K562 (cell line): ENCODE results near the gene ANKDD1A. TPM values are rescaled to one million over a fixed set of nuclear protein-coding genes. Genes with fewer than 3 reads are reported as not detected.
A peak's percentile ranks its signal among the peaks of the same experiment; 100 is the strongest.

Experiments
- ARNT ChIP-seq, 2 experiments: fragments of 450-650 bp; IDR thresholded peaks; 2 replicates each; pipeline ENCODE4 v1.6.1; 2016; ENCODE audit warnings: mild to moderate bottlenecking in 1 of 2
- CBX2 ChIP-seq: fragments of 200-600 bp; sonication (generic); IDR thresholded peaks from one replicate; pipeline ENCODE4 v1.6.1; 2012; ENCODE audit warnings: mild to moderate bottlenecking, low read length, inconsistent platforms; ENCODE audit not compliant: insufficient read depth, poor library complexity, severe bottlenecking
- CEBPG ChIP-seq, 3 experiments: fragments of 200-800 bp in 1 of 3; sonication (Bioruptor generic) in 1 of 3; sonication (generic) in 1 of 3; formaldehyde crosslinking in 1 of 3; IDR thresholded peaks in 2 of 3; conservative IDR thresholded peaks in 1 of 3; 2 replicates each; pipeline versions ENCODE4 v1.6.1 to v1.8.0; 2016 to 2022; ENCODE audit warnings: missing compliant biosample characterization in 2 of 3, missing genetic modification characterization in 2 of 3, mild to moderate bottlenecking in 1 of 3, missing genetic modification reagents in 1 of 3
- DPF2 ChIP-seq: fragments of 450-650 bp; IDR thresholded peaks from 2 replicates; pipeline ENCODE4 v1.6.1; 2016
- ELK3 ChIP-seq: fragments of 450-650 bp; formaldehyde crosslinking; IDR thresholded peaks from 2 replicates; pipeline ENCODE4 v1.4.0; 2020; ENCODE audit warnings: mild to moderate bottlenecking
- KAT7 ChIP-seq: sonication (generic); formaldehyde crosslinking; IDR thresholded peaks from 2 replicates; pipeline ENCODE4 v1.8.0; 2022; ENCODE audit warnings: missing genetic modification reagents, mild to moderate bottlenecking, borderline replicate concordance
- MTA3 ChIP-seq: fragments of 450-650 bp; formaldehyde crosslinking; IDR thresholded peaks from 2 replicates; pipeline ENCODE4 v1.6.1; 2017; ENCODE audit warnings: mild to moderate bottlenecking, borderline replicate concordance
- MYBL2 ChIP-seq, 2 experiments: fragments of 450-650 bp in 1 of 2; sonication (generic) in 1 of 2; formaldehyde crosslinking in 1 of 2; IDR thresholded peaks; 2 replicates each; pipeline versions ENCODE4 v1.6.1 to v1.8.1; 2017 to 2022; ENCODE audit warnings: borderline replicate concordance in 1 of 2, inconsistent platforms in 1 of 2, low read depth in 1 of 2, mild to moderate bottlenecking in 1 of 2, missing genetic modification reagents in 1 of 2, moderate library complexity in 1 of 2
- NCOA1 ChIP-seq: fragments of 450-650 bp; IDR thresholded peaks from 2 replicates; pipeline ENCODE4 v1.6.1; 2016; ENCODE audit warnings: low read depth
- NFATC3 ChIP-seq: fragments of 450-650 bp; IDR thresholded peaks from 2 replicates; pipeline ENCODE4 v1.6.1; 2017; ENCODE audit warnings: mild to moderate bottlenecking
- RBM22 ChIP-seq: fragments of 200-400 bp; formaldehyde crosslinking; IDR thresholded peaks from 2 replicates; pipeline ENCODE4 v1.6.1; 2018; ENCODE audit warnings: low read length, low read depth; ENCODE audit not compliant: poor library complexity, severe bottlenecking
- SRF ChIP-seq, 2 experiments: fragments of 250-450, 450-650 bp in 1 of 2; sonication (Bioruptor Pico) in 1 of 2; sonication (generic) in 1 of 2; formaldehyde crosslinking; IDR thresholded peaks; 2 replicates each; pipeline versions ENCODE4 v1.5.0 to v1.5.1; 2020 to 2022; ENCODE audit warnings: mild to moderate bottlenecking in 1 of 2, missing genetic modification reagents in 1 of 2
- ZNF197 ChIP-seq: fragments of 200-800 bp; sonication (Bioruptor generic); IDR thresholded peaks from 2 replicates; pipeline ENCODE4 v1.6.1; 2016; ENCODE audit warnings: low read depth, missing genetic modification characterization, missing compliant biosample characterization
- polyA plus RNA-seq, 8 experiments: library from polyadenylated mRNA; depleted of rRNA in 4 of 8; stranded (reverse) in 5 of 8; unstranded in 3 of 8; fragments of >200 nt; fragmentation: Nextera tagmentation in 2 of 8; fragmentation: Illumina TruSeq in 1 of 8; extraction: Ambion mirVana in 2 of 8; extraction: Trizol in 1 of 8; gene quantifications; 2 replicates each; pipeline versions ENCODE4 v1.2.1 to v1.2.3, GENCODE V29; 2011 to 2014; ENCODE audit warnings: inconsistent platforms in 1 of 8, missing spikeins in 1 of 8
- total RNA-seq, 7 experiments: library from RNA; depleted of rRNA in 6 of 7; stranded (reverse); fragments of >200 nt in 6 of 7; fragmentation: Illumina TruSeq in 2 of 7; extraction: Trizol in 2 of 7; gene quantifications; 2 replicates each; pipeline versions ENCODE4 v1.2.1 to v1.2.3, GENCODE V29; 2011 to 2021; ENCODE audit warnings: low replicate concordance in 1 of 7
- TF ChIP-seq, protein P1 (sequence below), 2 experiments: fragments of 450-650 bp; IDR thresholded peaks; 2 replicates each; pipeline ENCODE4 v1.6.1; 2018; ENCODE audit warnings: mild to moderate bottlenecking in 2 of 2, low read depth in 1 of 2; ENCODE audit not compliant: partially characterized antibody in 2 of 2
- TF ChIP-seq, protein P2 (sequence below), 2 experiments: fragments of 200-800 bp in 1 of 2; sonication (Bioruptor generic) in 1 of 2; sonication (generic) in 1 of 2; formaldehyde crosslinking in 1 of 2; IDR thresholded peaks in 1 of 2; conservative IDR thresholded peaks in 1 of 2; 2 replicates each; pipeline versions ENCODE4 v1.5.0 to v1.6.1; 2016 to 2020; ENCODE audit warnings: missing compliant biosample characterization in 1 of 2, missing genetic modification characterization in 1 of 2, missing genetic modification reagents in 1 of 2
- TF ChIP-seq, protein P3 (sequence below), 2 experiments: IDR thresholded peaks; 2 replicates each; pipeline ENCODE4 v1.6.1; 2012; ENCODE audit warnings: improper control_type of control experiment in 2 of 2, low read depth in 2 of 2, low read length in 2 of 2, borderline replicate concordance in 1 of 2
- TF ChIP-seq, protein P4 (sequence below): sonication (generic); formaldehyde crosslinking; IDR thresholded peaks from 2 replicates; pipeline ENCODE4 v1.9.0; 2022; ENCODE audit warnings: mild to moderate bottlenecking, missing genetic modification reagents

ANKDD1A gene
- total and polyA plus RNA-seq, 9 of the 15 experiments (the other 6 are each of a cell fraction or from before 2014, with no cell fraction given): 0.08 to 0.80 (median 0.43) TPM

DNA sequence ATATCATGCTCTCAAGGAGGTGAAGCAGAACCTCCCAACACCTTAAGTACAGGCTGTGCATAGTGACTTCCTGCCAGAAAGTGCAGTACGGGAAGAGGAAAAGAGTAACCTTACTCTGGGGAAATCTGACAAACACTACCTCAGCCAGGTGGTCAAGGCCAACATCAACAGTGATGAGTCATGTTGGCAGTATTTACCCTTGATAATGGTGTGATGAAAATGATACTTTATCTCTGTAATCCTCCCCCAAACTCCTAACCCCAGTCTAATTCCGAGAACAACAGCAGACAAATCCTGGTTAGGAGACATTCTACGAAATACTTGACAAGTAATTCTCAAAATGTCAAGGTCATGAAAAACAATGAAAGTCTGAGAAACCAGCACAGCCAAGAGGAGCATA lies 26.5 kb downstream of the ANKDD1A start (continued):
- TF ChIP-seq CEBPG (CRISPR knock-in tag; IDR thresholded peaks at IDR 0.05) (no peak), CEBPG (tag; conservative IDR thresholded peaks at IDR 0.05 in 1 of 2, IDR thresholded peaks at IDR 0.05 in 1 of 2) (peak in 1 of 2 experiments; percentile 51; a peak in 1 of 4 replicates), SRF (CRISPR knock-in tag; IDR thresholded peaks at IDR 0.05) (no peak), MTA3 (no peak), MYBL2 (IDR thresholded peaks at IDR 0.05; ENCODE audit: low read depth) (no peak), MYBL2 (CRISPR knock-in tag; IDR thresholded peaks at IDR 0.05; ENCODE audit: borderline replicate concordance) (no peak), KAT7 (CRISPR knock-in tag) (no peak), NCOA1 (no peak), CBX2 (no peak), ARNT (IDR thresholded peaks at IDR 0.05) (no peak), RBM22 (no peak), NFATC3 (no peak), ELK3 (no peak), DPF2 (no peak), ZNF197 (no peak)
- TF ChIP-seq, protein P1, sequence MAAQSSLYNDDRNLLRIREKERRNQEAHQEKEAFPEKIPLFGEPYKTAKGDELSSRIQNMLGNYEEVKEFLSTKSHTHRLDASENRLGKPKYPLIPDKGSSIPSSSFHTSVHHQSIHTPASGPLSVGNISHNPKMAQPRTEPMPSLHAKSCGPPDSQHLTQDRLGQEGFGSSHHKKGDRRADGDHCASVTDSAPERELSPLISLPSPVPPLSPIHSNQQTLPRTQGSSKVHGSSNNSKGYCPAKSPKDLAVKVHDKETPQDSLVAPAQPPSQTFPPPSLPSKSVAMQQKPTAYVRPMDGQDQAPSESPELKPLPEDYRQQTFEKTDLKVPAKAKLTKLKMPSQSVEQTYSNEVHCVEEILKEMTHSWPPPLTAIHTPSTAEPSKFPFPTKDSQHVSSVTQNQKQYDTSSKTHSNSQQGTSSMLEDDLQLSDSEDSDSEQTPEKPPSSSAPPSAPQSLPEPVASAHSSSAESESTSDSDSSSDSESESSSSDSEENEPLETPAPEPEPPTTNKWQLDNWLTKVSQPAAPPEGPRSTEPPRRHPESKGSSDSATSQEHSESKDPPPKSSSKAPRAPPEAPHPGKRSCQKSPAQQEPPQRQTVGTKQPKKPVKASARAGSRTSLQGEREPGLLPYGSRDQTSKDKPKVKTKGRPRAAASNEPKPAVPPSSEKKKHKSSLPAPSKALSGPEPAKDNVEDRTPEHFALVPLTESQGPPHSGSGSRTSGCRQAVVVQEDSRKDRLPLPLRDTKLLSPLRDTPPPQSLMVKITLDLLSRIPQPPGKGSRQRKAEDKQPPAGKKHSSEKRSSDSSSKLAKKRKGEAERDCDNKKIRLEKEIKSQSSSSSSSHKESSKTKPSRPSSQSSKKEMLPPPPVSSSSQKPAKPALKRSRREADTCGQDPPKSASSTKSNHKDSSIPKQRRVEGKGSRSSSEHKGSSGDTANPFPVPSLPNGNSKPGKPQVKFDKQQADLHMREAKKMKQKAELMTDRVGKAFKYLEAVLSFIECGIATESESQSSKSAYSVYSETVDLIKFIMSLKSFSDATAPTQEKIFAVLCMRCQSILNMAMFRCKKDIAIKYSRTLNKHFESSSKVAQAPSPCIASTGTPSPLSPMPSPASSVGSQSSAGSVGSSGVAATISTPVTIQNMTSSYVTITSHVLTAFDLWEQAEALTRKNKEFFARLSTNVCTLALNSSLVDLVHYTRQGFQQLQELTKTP (IDR thresholded peaks at IDR 0.05; ENCODE audit: low read depth in 1 of 2, partially characterized antibody in 2 of 2): no peak
- TF ChIP-seq, protein P2, sequence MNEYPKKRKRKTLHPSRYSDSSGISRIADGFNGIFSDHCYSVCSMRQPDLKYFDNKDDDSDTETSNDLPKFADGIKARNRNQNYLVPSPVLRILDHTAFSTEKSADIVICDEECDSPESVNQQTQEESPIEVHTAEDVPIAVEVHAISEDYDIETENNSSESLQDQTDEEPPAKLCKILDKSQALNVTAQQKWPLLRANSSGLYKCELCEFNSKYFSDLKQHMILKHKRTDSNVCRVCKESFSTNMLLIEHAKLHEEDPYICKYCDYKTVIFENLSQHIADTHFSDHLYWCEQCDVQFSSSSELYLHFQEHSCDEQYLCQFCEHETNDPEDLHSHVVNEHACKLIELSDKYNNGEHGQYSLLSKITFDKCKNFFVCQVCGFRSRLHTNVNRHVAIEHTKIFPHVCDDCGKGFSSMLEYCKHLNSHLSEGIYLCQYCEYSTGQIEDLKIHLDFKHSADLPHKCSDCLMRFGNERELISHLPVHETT (CRISPR knock-in tag; conservative IDR thresholded peaks at IDR 0.05 in 1 of 2, IDR thresholded peaks at IDR 0.05 in 1 of 2): no peak
- TF ChIP-seq, protein P3, sequence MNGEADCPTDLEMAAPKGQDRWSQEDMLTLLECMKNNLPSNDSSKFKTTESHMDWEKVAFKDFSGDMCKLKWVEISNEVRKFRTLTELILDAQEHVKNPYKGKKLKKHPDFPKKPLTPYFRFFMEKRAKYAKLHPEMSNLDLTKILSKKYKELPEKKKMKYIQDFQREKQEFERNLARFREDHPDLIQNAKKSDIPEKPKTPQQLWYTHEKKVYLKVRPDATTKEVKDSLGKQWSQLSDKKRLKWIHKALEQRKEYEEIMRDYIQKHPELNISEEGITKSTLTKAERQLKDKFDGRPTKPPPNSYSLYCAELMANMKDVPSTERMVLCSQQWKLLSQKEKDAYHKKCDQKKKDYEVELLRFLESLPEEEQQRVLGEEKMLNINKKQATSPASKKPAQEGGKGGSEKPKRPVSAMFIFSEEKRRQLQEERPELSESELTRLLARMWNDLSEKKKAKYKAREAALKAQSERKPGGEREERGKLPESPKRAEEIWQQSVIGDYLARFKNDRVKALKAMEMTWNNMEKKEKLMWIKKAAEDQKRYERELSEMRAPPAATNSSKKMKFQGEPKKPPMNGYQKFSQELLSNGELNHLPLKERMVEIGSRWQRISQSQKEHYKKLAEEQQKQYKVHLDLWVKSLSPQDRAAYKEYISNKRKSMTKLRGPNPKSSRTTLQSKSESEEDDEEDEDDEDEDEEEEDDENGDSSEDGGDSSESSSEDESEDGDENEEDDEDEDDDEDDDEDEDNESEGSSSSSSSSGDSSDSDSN (IDR thresholded peaks at IDR 0.05; ENCODE audit: borderline replicate concordance in 1 of 2, low read depth in 2 of 2, low read length in 2 of 2): no peak
- TF ChIP-seq, protein P4, sequence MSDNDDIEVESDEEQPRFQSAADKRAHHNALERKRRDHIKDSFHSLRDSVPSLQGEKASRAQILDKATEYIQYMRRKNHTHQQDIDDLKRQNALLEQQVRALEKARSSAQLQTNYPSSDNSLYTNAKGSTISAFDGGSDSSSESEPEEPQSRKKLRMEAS (CRISPR knock-in tag): no peak
